GM23338 (cell line): ENCODE measurements around the gene FAM13C. TPM values are rescaled to one million over a fixed set of nuclear protein-coding genes. Genes with fewer than 3 reads are reported as not detected.

Experiments
- ATAC-seq: fragments of 200-7000 bp; cut with Tn5 transposase; 3 replicates; pipeline ENCODE4 v1.9.1; 2020
- DNase-seq: peaks from one replicate; pipeline ENCODE4 v3.0.0-alpha.2; 2015; ENCODE audit warnings: low spot score
- H2AFZ ChIP-seq: fragments of 200-600 bp; sonication (generic); 2 replicates; pipeline ENCODE4 v1.8.0; 2016; ENCODE audit warnings: antibody characterized with exemption, mild to moderate bottlenecking, moderate library complexity
- H3F3A ChIP-seq: fragments of 200-600 bp; sonication (generic); replicated peaks from 2 replicates; pipeline ENCODE4 v1.8.0; 2017; ENCODE audit warnings: antibody characterized with exemption, mixed run types, low read depth
- H3K27ac ChIP-seq: fragments of 200-600 bp; sonication (generic); 2 replicates; pipeline ENCODE4 v1.6.1; 2016; ENCODE audit warnings: low read depth
- H3K27me3 ChIP-seq: fragments of 200-600 bp; sonication (generic); 2 replicates; pipeline ENCODE4 v1.8.0; 2016; ENCODE audit warnings: mild to moderate bottlenecking, mixed run types, moderate library complexity; ENCODE audit not compliant: insufficient read depth
- H3K36me3 ChIP-seq: fragments of 200-600 bp; sonication (generic); 2 replicates; pipeline ENCODE4 v1.8.0; 2016; ENCODE audit warnings: mild to moderate bottlenecking; ENCODE audit not compliant: insufficient read depth
- H3K4me1 ChIP-seq: fragments of 200-600 bp; sonication (generic); 2 replicates; pipeline ENCODE4 v1.8.0; 2016; ENCODE audit warnings: mild to moderate bottlenecking, moderate library complexity; ENCODE audit not compliant: insufficient read depth
- H3K4me2 ChIP-seq: fragments of 200-600 bp; sonication (generic); 2 replicates; pipeline ENCODE4 v1.7.1; 2017; ENCODE audit warnings: mixed run types
- H3K4me3 ChIP-seq: fragments of 200-600 bp; sonication (generic); 2 replicates; pipeline ENCODE4 v1.6.1; 2016; ENCODE audit warnings: mixed run types
- H3K79me2 ChIP-seq: fragments of 200-600 bp; sonication (generic); replicated peaks from 2 replicates; pipeline ENCODE4 v1.8.0; 2017; ENCODE audit warnings: mild to moderate bottlenecking; ENCODE audit not compliant: insufficient read depth
- H3K9me2 ChIP-seq: fragments of 200-600 bp; sonication (generic); 2 replicates; pipeline ENCODE4 v1.8.0; 2017; ENCODE audit not compliant: insufficient read depth
- H4K20me1 ChIP-seq: fragments of 200-600 bp; sonication (generic); replicated peaks from 2 replicates; pipeline ENCODE4 v1.8.0; 2017; ENCODE audit warnings: mild to moderate bottlenecking; ENCODE audit not compliant: insufficient read depth
- H3K27ac Mint-ChIP-seq: 2 replicates; pipeline ENCODE4 v1.8.0; 2020; ENCODE audit warnings: inconsistent platforms, mild to moderate bottlenecking, moderate library complexity, mixed read lengths
- H3K27me3 Mint-ChIP-seq: 3 replicates; pipeline ENCODE4 v1.8.0; 2022; ENCODE audit warnings: low read depth, mild to moderate bottlenecking, moderate library complexity, mixed read lengths, inconsistent platforms; ENCODE audit not compliant: insufficient read depth, poor library complexity
- H3K36me3 Mint-ChIP-seq: 3 replicates; pipeline ENCODE4 v1.8.0; 2021; ENCODE audit warnings: low read depth, mild to moderate bottlenecking, inconsistent platforms, moderate library complexity, mixed read lengths
- H3K4me1 Mint-ChIP-seq: 3 replicates; pipeline ENCODE4 v1.8.0; 2020; ENCODE audit warnings: mild to moderate bottlenecking, inconsistent platforms, mixed read lengths
- H3K4me3 Mint-ChIP-seq: 3 replicates; pipeline ENCODE4 v1.8.0; 2021; ENCODE audit warnings: moderate library complexity, mild to moderate bottlenecking, inconsistent platforms, mixed read lengths
- H3K9me3 Mint-ChIP-seq: 3 replicates; pipeline ENCODE4 v1.8.0; 2020; ENCODE audit warnings: moderate library complexity, mild to moderate bottlenecking, inconsistent platforms, mixed read lengths
- EZH2 ChIP-seq: fragments of 200-600 bp; sonication (generic); IDR thresholded peaks from one replicate; pipeline ENCODE4 v1.8.0; 2017; ENCODE audit warnings: antibody characterized with exemption, mild to moderate bottlenecking, low read depth; ENCODE audit not compliant: unreplicated experiment
- EZH2phosphoT487 ChIP-seq: fragments of 200-600 bp; sonication (generic); IDR thresholded peaks from one replicate; pipeline ENCODE4 v1.8.1; 2018; ENCODE audit warnings: antibody characterized with exemption; ENCODE audit not compliant: unreplicated experiment
- JUNB ChIP-seq: IDR thresholded peaks from one replicate; pipeline ENCODE4 v1.6.1; 2016; ENCODE audit warnings: antibody characterized with exemption; ENCODE audit not compliant: unreplicated experiment
- NANOG ChIP-seq: IDR thresholded peaks from 2 replicates; pipeline ENCODE4 v1.6.1; 2016; ENCODE audit warnings: antibody characterized with exemption, borderline replicate concordance
- STAT1 ChIP-seq: IDR thresholded peaks from one replicate; pipeline ENCODE4 v1.6.1; 2016; ENCODE audit warnings: antibody characterized with exemption; ENCODE audit not compliant: unreplicated experiment
- polyA plus RNA-seq: library from polyadenylated mRNA; unstranded; fragments of >200 nt; fragmentation: Nextera tagmentation; extraction: Ambion mirVana; gene quantifications from 2 replicates; pipeline ENCODE4 v1.2.1, GENCODE V29; 2016
- total RNA-seq: library from RNA; depleted of rRNA; stranded (reverse); fragments of >200 nt; shearing (Covaris generic); gene quantifications from 2 replicates; pipeline ENCODE4 v1.2.3, GENCODE V29; 2014
- TF ChIP-seq, protein P1 (sequence below): IDR thresholded peaks from 2 replicates; pipeline ENCODE4 v1.6.1; 2016; ENCODE audit warnings: antibody characterized with exemption
- TF ChIP-seq, protein P2 (sequence below): IDR thresholded peaks from one replicate; pipeline ENCODE4 v1.6.1; 2018; ENCODE audit warnings: antibody characterized with exemption; ENCODE audit not compliant: unreplicated experiment

Gene FAM13C
- total and polyA plus RNA-seq, 2 experiments from 2014 or later = 0.94 to 2.1 TPM

DNA sequence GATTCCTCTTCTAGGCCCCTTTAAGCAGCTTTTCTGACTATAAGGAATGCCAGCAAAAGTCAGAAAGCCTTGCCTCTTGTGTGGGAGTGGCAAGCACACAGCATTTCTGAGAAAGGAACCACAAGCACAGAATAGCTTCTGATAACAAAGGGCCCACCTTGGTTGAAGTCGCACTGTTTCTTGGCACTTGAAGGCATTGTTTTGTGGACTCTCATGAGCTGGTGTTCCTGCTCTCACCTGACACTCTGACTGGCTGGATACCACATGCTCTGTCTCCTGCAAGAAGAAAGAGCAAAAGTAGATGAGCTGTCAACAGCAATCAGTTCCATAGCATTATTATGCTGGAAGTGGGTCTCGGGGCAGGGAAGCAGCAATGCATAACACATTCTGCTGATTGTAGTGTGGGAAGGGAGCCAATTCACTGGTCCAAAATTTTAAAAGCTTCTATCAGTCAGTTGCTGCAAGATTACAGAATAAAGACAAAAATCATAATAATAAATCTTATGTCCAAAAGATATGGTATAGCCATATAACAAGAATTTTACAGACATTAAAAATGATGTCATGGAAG, 38.4 kb downstream of the FAM13C start (continued):
- TF ChIP-seq NANOG (no peak), EZH2phosphoT487 (no peak), STAT1 (no peak)
- TF ChIP-seq, protein P1, sequence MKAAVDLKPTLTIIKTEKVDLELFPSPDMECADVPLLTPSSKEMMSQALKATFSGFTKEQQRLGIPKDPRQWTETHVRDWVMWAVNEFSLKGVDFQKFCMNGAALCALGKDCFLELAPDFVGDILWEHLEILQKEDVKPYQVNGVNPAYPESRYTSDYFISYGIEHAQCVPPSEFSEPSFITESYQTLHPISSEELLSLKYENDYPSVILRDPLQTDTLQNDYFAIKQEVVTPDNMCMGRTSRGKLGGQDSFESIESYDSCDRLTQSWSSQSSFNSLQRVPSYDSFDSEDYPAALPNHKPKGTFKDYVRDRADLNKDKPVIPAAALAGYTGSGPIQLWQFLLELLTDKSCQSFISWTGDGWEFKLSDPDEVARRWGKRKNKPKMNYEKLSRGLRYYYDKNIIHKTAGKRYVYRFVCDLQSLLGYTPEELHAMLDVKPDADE = no peak
- TF ChIP-seq, protein P2, sequence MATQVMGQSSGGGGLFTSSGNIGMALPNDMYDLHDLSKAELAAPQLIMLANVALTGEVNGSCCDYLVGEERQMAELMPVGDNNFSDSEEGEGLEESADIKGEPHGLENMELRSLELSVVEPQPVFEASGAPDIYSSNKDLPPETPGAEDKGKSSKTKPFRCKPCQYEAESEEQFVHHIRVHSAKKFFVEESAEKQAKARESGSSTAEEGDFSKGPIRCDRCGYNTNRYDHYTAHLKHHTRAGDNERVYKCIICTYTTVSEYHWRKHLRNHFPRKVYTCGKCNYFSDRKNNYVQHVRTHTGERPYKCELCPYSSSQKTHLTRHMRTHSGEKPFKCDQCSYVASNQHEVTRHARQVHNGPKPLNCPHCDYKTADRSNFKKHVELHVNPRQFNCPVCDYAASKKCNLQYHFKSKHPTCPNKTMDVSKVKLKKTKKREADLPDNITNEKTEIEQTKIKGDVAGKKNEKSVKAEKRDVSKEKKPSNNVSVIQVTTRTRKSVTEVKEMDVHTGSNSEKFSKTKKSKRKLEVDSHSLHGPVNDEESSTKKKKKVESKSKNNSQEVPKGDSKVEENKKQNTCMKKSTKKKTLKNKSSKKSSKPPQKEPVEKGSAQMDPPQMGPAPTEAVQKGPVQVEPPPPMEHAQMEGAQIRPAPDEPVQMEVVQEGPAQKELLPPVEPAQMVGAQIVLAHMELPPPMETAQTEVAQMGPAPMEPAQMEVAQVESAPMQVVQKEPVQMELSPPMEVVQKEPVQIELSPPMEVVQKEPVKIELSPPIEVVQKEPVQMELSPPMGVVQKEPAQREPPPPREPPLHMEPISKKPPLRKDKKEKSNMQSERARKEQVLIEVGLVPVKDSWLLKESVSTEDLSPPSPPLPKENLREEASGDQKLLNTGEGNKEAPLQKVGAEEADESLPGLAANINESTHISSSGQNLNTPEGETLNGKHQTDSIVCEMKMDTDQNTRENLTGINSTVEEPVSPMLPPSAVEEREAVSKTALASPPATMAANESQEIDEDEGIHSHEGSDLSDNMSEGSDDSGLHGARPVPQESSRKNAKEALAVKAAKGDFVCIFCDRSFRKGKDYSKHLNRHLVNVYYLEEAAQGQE = no peak

DNA sequence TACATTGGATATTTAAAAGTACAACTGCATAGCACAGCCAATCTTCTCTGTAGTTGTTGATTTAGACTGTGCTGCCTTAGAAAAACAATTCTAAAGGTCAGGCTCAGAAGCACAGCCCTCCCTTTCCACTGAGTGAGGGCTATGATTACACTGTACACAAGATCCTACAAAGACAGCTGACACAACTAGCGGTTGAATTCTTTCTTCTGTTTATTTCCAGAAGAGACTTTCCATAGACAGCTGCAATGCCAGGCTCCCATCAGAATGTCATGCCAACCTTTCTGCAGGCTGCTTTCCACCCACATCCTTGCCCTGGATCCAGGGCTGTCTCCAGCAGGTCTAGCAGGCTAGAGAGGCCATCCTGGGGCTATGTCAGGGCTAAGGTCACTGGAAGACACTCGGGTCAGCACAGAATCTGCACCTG, 39.3 kb downstream of the FAM13C start:
- no peaks in the 10 kb centered on the region for H3K4me1 Mint-ChIP-seq
- no peak for ATAC-seq
- H4K20me1 ChIP-seq = no peaks in the 10 kb centered on the region
- H3K27ac ChIP-seq = no peak overlapping the region
- peaks cover 3% of the 10 kb centered on the region for H3K27me3 Mint-ChIP-seq
- H3K9me3 Mint-ChIP-seq = no peaks in the 10 kb centered on the region
- no peak overlapping the region for H3K4me3 ChIP-seq
- H2AFZ ChIP-seq = no peak overlapping the region
- H3K4me2 ChIP-seq = no peak overlapping the region
- H3K4me1 ChIP-seq = no peaks in the 10 kb centered on the region; the same call in 1 of the 2 replicates
- no peak overlapping the region for H3K4me3 Mint-ChIP-seq
- DNase-seq = no peak
- no peaks in the 10 kb centered on the region for H3K27me3 ChIP-seq
- no peak overlapping the region for H3K27ac Mint-ChIP-seq
- no peaks in the 10 kb centered on the region for H3F3A ChIP-seq
- no peaks in the 10 kb centered on the region for H3K79me2 ChIP-seq
- no peaks in the 10 kb centered on the region for H3K36me3 ChIP-seq
- H3K36me3 Mint-ChIP-seq = no peaks in the 10 kb centered on the region
- H3K9me2 ChIP-seq = no peaks in the 10 kb centered on the region
- no peak for TF ChIP-seq NANOG

DNA sequence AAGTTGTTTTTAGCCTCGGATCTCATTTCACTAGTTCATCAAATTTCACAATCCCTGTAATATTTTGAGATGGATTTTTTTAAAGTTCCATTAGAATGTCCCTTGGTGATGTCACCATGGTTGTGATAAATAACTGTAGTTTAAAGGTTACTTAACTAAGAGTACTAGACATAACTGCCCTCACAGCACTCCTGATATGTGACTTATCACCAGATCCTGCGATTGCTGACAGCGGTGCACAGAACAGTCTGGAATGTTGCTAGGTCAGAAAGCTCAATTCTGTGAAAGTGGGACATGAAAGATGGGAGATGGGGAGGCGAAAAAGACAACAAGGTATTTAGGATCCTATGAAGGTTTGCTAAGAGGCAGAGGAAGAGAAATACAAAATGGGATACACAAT, 40.2 kb downstream of the FAM13C start:
- H3K4me2 ChIP-seq = no peak overlapping the region
- no peak overlapping the region for H2AFZ ChIP-seq
- peaks cover 3% of the 10 kb centered on the region for H3K27me3 Mint-ChIP-seq
- no peak for DNase-seq
- no peak overlapping the region for H3K27ac ChIP-seq
- H4K20me1 ChIP-seq = no peaks in the 10 kb centered on the region
- no peaks in the 10 kb centered on the region for H3F3A ChIP-seq
- TF ChIP-seq JUNB (no peak), NANOG (no peak), EZH2phosphoT487 (no peak), EZH2 (no peak)
- TF ChIP-seq, protein P1 = no peak
- TF ChIP-seq, protein P2 = no peak
- no peaks in the 10 kb centered on the region for H3K79me2 ChIP-seq
- H3K4me1 ChIP-seq = no peaks in the 10 kb centered on the region; the same call in 1 of the 2 replicates
- no peaks in the 10 kb centered on the region for H3K9me2 ChIP-seq
- ATAC-seq = no peak
- no peaks in the 10 kb centered on the region for H3K36me3 ChIP-seq
- no peak overlapping the region for H3K4me3 ChIP-seq
- H3K36me3 Mint-ChIP-seq = no peaks in the 10 kb centered on the region
- H3K27ac Mint-ChIP-seq = no peak overlapping the region
- no peak overlapping the region for H3K4me3 Mint-ChIP-seq
- H3K4me1 Mint-ChIP-seq = no peaks in the 10 kb centered on the region
- no peaks in the 10 kb centered on the region for H3K27me3 ChIP-seq
- no peaks in the 10 kb centered on the region for H3K9me3 Mint-ChIP-seq
